AG04450 (cell line): ENCODE measurements around the gene EIF2B2. TPM values are rescaled to one million over a fixed set of nuclear protein-coding genes. Genes with fewer than 3 reads are reported as not detected.

Experiments
- CTCF ChIA-PET: fragments of 300-600, 350-600 bp; formaldehyde crosslinking; extraction: SDS; loops from one replicate; lab custom pipeline; 2022; ENCODE audit warnings: antibody characterized with exemption, inconsistent platforms; lab: Charles Lee
- POLR2A ChIA-PET: fragments of 350-600 bp; formaldehyde crosslinking; extraction: SDS; loops from one replicate; lab custom pipeline; 2021; ENCODE audit warnings: antibody characterized with exemption, inconsistent platforms; lab: Yijun Ruan, JAX
- DNase-seq: peaks from one replicate; pipeline ENCODE4 v3.0.0-alpha.2; 2011; ENCODE audit warnings: low read depth, low spot score
- H3K27ac ChIP-seq: one replicate; pipeline ENCODE4 v1.5.1; 2012; ENCODE audit warnings: low read depth, low read length, control low read depth
- H3K27me3 ChIP-seq: one replicate; pipeline ENCODE4 v1.6.0; 2012; ENCODE audit warnings: low read length; ENCODE audit not compliant: control insufficient read depth, insufficient read depth
- H3K4me3 ChIP-seq: 2 replicates; pipeline ENCODE4 v1.5.1; 2011; ENCODE audit warnings: mild to moderate bottlenecking, low read depth, low read length, control low read depth
- H3K9me3 ChIP-seq: 2 replicates; pipeline ENCODE4 v1.5.1; 2012; ENCODE audit warnings: low read length; ENCODE audit not compliant: control insufficient read depth, insufficient read depth
- polyA plus RNA-seq: library from polyadenylated mRNA; depleted of rRNA; stranded (reverse); fragments of >200 nt; gene quantifications from 2 replicates; pipeline ENCODE4 v1.2.3, GENCODE V29; 2011
- TF ChIP-seq, protein P1 (sequence below): IDR thresholded peaks from 2 replicates; pipeline ENCODE4 v1.5.1; 2011; ENCODE audit warnings: low read depth, low read length, control low read depth, inconsistent platforms

Gene EIF2B2
- polyA plus RNA-seq, 1 experiment = 82.5 TPM

- no peak overlapping the region for H3K27ac ChIP-seq
- TF ChIP-seq, protein P1, sequence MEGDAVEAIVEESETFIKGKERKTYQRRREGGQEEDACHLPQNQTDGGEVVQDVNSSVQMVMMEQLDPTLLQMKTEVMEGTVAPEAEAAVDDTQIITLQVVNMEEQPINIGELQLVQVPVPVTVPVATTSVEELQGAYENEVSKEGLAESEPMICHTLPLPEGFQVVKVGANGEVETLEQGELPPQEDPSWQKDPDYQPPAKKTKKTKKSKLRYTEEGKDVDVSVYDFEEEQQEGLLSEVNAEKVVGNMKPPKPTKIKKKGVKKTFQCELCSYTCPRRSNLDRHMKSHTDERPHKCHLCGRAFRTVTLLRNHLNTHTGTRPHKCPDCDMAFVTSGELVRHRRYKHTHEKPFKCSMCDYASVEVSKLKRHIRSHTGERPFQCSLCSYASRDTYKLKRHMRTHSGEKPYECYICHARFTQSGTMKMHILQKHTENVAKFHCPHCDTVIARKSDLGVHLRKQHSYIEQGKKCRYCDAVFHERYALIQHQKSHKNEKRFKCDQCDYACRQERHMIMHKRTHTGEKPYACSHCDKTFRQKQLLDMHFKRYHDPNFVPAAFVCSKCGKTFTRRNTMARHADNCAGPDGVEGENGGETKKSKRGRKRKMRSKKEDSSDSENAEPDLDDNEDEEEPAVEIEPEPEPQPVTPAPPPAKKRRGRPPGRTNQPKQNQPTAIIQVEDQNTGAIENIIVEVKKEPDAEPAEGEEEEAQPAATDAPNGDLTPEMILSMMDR = no peak
- no peak overlapping the region for H3K4me3 ChIP-seq
- no peaks in the 10 kb centered on the region; the same call in 1 of the 2 replicates for H3K9me3 ChIP-seq
- peaks cover 2% of the 10 kb centered on the region for H3K27me3 ChIP-seq
- ChIA-PET POLR2A (no interaction called here), CTCF (interaction anchor here (1.1 kb wide), 1 partner anchor 109 kb away, joined by 3 read pairs; no protein-coding TSS in a partner anchor)
- no peak for DNase-seq
These were observed 24.2 kb upstream of the EIF2B2 start for GRCh38 chr14:74978416-74978947.

DNA sequence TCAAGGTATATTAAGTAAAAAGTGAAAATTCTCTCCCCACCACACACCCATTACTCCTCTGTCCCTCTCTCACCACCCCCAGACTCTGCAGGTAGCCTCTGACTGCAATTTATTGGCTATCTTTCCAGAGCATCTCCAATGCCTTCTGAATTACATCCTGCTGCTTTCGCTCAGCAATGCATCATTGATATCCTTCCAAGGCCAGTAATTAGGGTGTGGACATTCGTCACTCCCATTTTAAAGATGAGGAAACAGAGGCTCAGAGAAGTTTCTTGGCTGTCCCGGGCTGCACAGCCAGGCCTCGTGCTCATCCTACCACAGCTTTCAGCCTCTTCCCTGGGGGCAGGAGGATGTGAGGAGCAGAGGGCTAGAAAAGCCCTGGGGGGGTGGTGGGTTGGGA lies 23.7 kb upstream of the EIF2B2 start:
- TF ChIP-seq, protein P1 = no peak
- H3K4me3 ChIP-seq = no peak overlapping the region
- CTCF ChIA-PET = interaction anchor here (1.1 kb wide), 1 partner anchor 109 kb away, joined by 3 read pairs; no protein-coding TSS in a partner anchor

DNA sequence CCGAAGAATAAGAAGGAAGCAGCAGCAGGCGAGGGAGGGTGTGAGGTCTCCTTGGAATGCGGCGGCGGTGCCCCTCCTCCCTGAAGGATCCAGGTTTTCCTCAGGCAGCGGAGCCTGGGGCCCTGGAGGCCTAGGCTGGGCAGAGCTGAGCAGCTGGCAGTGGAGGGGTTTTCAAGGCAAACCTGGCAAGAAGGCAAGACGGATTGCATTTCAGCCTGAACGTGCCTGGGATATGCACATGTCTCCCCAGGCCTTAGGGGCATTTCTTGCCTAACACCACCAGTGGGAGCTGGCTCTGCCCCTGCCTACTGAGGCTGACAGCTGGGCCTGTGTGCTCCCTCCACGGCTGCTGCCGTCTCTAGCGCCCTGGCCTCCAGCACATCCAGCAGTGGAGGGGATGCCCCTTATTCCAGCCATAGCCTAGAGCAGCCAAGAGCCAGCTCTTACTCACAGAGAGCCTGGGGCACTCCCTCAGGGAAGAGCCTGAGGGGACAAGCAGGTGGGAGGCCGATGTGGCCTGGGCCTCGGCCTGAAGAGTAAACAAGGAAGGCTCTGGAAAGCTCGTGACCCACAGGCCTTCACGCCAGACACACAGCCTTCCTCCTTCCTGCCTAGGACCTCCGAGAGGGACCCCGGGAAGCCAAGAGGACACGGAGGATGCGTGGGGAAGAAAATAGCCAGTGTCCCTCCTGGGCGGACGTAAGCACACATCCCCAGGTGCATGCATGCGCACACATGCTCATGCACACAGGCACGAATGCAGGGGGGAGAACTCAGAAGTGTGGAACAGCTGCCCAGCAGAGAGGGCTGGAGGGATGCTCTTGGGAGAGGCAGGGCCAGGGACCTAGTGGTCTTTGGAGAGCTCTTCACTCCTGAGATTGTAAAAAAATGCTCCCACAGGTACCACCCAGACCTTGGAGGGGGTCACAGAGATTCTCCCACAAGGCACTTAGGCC lies 23.0 kb upstream of the EIF2B2 start:
- DNase-seq = no peak
- Histone ChIP-seq H3K27me3 (peaks cover 2% of the 10 kb centered on the region), H3K9me3 (no peaks in the 10 kb centered on the region; the same call in 1 of the 2 replicates), H3K27ac (peak overlapping the region; percentile 21), H3K4me3 (no peak overlapping the region)
- TF ChIP-seq, protein P1 = 0 out of 2 replicates have a peak, but pooled peaks have one; percentile 12
- ChIA-PET CTCF (interaction anchor here (1.0 to 1.7 kb wide), 3 partner anchors 43 to 109 kb away, joined by 3 to 5 read pairs (median 3); no protein-coding TSS in a partner anchor), POLR2A (no interaction called here)

More for the DNA sequence above, 23.7 kb upstream of the EIF2B2 start:
- POLR2A ChIA-PET = no interaction called here
- no peak for DNase-seq
- Histone ChIP-seq H3K27ac (no peak overlapping the region), H3K27me3 (peaks cover 2% of the 10 kb centered on the region), H3K9me3 (no peaks in the 10 kb centered on the region; the same call in 1 of the 2 replicates)

DNA sequence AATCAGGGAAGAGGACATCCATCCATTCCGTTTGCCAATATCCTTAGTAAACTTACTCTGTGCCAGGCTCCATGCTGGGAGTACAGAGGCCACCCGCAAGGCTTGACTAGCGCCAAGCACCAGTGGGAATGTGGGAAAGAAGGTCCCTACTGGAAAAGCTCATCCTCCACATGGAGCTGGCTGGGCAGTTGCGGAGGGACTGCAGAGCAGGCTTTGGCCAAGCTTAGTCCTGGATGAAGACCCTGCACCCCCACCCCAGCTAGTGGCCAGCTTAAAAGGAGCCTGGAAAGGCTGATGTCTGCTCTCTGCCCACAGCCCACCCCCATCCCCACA lies 22.4 kb upstream of the EIF2B2 start:
- no peak overlapping the region for H3K27ac ChIP-seq
- POLR2A ChIA-PET = no interaction called here
- H3K4me3 ChIP-seq = no peak overlapping the region
- CTCF ChIA-PET = interaction anchor here (1.0 to 1.7 kb wide), 2 partner anchors 43 to 108 kb away, joined by 3 to 5 read pairs; no protein-coding TSS in a partner anchor
- TF ChIP-seq, protein P1 = no peak
- no peak for DNase-seq
- H3K27me3 ChIP-seq = peaks cover 2% of the 10 kb centered on the region
- H3K9me3 ChIP-seq = no peaks in the 10 kb centered on the region; the same call in 1 of the 2 replicates
